ENCODE results near the gene TENM3.

Gene TENM3

GRCh38 chr4:182325848-182326255, 82.7 kb downstream of the TENM3 start:
- H3K4me2 ChIP-seq (ENCODE audit: low read length) = no peak overlapping the region
- no peaks in the 10 kb centered on the region for H3K79me2 ChIP-seq (ENCODE audit: low read length)
- no peaks in the 10 kb centered on the region for H3K36me3 ChIP-seq (replicated peaks; ENCODE audit: low read depth, low read length)
- H4K20me1 ChIP-seq (ENCODE audit: insufficient read depth, low read length) = no peaks in the 10 kb centered on the region
- H3K4me1 ChIP-seq (ENCODE audit: low read length) = no peaks in the 10 kb centered on the region
- H3K4me3 ChIP-seq (ENCODE audit: low read length) = no peak overlapping the region
- no peaks in the 10 kb centered on the region for H3K9me3 ChIP-seq (ENCODE audit: insufficient read depth, low read length)
- H3K27me3 ChIP-seq (ENCODE audit: low read depth, low read length) = no peaks in the 10 kb centered on the region
- no peak overlapping the region for H3K9ac ChIP-seq (ENCODE audit: low read length)
- H3K27ac ChIP-seq (ENCODE audit: low read length) = no peak overlapping the region
- TF ChIP-seq CTCF (IDR thresholded peaks at IDR 0.05; ENCODE audit: low read depth, low read length) = no peak
- no peak for TF ChIP-seq EZH2phosphoT487 (IDR thresholded peaks at IDR 0.05; ENCODE audit: low read depth)
- H2AFZ ChIP-seq (ENCODE audit: low read depth, low read length) = no peak overlapping the region

GRCh38 chr4:182328505-182328904, 85.3 kb downstream of the TENM3 start:
- Histone ChIP-seq H3K27me3 (ENCODE audit: low read depth, low read length) (no peaks in the 10 kb centered on the region), H3K9me3 (ENCODE audit: insufficient read depth, low read length) (no peaks in the 10 kb centered on the region), H3K36me3 (replicated peaks; ENCODE audit: low read depth, low read length) (no peaks in the 10 kb centered on the region), H3K4me3 (ENCODE audit: low read length) (no peak overlapping the region), H3K4me2 (ENCODE audit: low read length) (no peak overlapping the region), H3K27ac (ENCODE audit: low read length) (no peak overlapping the region), H2AFZ (ENCODE audit: low read depth, low read length) (no peak overlapping the region), H3K79me2 (ENCODE audit: low read length) (no peaks in the 10 kb centered on the region), H3K9ac (ENCODE audit: low read length) (no peak overlapping the region), H3K4me1 (ENCODE audit: low read length) (no peaks in the 10 kb centered on the region), H4K20me1 (ENCODE audit: insufficient read depth, low read length) (no peaks in the 10 kb centered on the region)
- no peak for TF ChIP-seq CTCF (IDR thresholded peaks at IDR 0.05; ENCODE audit: low read depth, low read length)
- no peak for TF ChIP-seq EZH2phosphoT487 (IDR thresholded peaks at IDR 0.05; ENCODE audit: low read depth)

- Histone ChIP-seq H4K20me1 (ENCODE audit: insufficient read depth, low read length) (no peaks in the 10 kb centered on the region), H3K9me3 (ENCODE audit: insufficient read depth, low read length) (no peaks in the 10 kb centered on the region; the same call in 1 of the 2 replicates), H3K9ac (ENCODE audit: low read length) (no peak overlapping the region), H3K36me3 (replicated peaks; ENCODE audit: low read depth, low read length) (no peaks in the 10 kb centered on the region), H3K4me2 (ENCODE audit: low read length) (no peak overlapping the region), H2AFZ (ENCODE audit: low read depth, low read length) (no peak overlapping the region), H3K79me2 (ENCODE audit: low read length) (no peaks in the 10 kb centered on the region), H3K4me1 (ENCODE audit: low read length) (no peaks in the 10 kb centered on the region), H3K27ac (ENCODE audit: low read length) (no peak overlapping the region), H3K4me3 (ENCODE audit: low read length) (no peak overlapping the region), H3K27me3 (ENCODE audit: low read depth, low read length) (no peaks in the 10 kb centered on the region)
- no peak for TF ChIP-seq CTCF (IDR thresholded peaks at IDR 0.05; ENCODE audit: low read depth, low read length)
- TF ChIP-seq EZH2phosphoT487 (IDR thresholded peaks at IDR 0.05; ENCODE audit: low read depth) = no peak
Observed at GRCh38 chr4:182337366-182337765, 94.2 kb downstream of the TENM3 start.

- Histone ChIP-seq H3K9me3 (ENCODE audit: insufficient read depth, low read length) (no peaks in the 10 kb centered on the region; the same call in 1 of the 2 replicates), H3K9ac (ENCODE audit: low read length) (no peak overlapping the region), H3K79me2 (ENCODE audit: low read length) (no peaks in the 10 kb centered on the region), H3K36me3 (replicated peaks; ENCODE audit: low read depth, low read length) (no peaks in the 10 kb centered on the region), H3K4me3 (ENCODE audit: low read length) (no peak overlapping the region), H3K27ac (ENCODE audit: low read length) (no peak overlapping the region), H2AFZ (ENCODE audit: low read depth, low read length) (no peak overlapping the region), H3K27me3 (ENCODE audit: low read depth, low read length) (no peaks in the 10 kb centered on the region), H3K4me2 (ENCODE audit: low read length) (no peak overlapping the region), H4K20me1 (ENCODE audit: insufficient read depth, low read length) (no peaks in the 10 kb centered on the region), H3K4me1 (ENCODE audit: low read length) (no peaks in the 10 kb centered on the region)
- TF ChIP-seq CTCF (IDR thresholded peaks at IDR 0.05; ENCODE audit: low read depth, low read length) = no peak
- TF ChIP-seq EZH2phosphoT487 (IDR thresholded peaks at IDR 0.05; ENCODE audit: low read depth) = no peak
Observed at GRCh38 chr4:182338063-182338462, 94.9 kb downstream of the TENM3 start.
